Spleen (tissue), 11 donors: ENCODE measurements around the gene TAOK2. TPM values are rescaled to one million over a fixed set of nuclear protein-coding genes. Genes with fewer than 3 reads are reported as not detected.

ENCODE experiments used
- DNase-seq: peaks from one replicate; pipeline ENCODE4 v3.0.0-alpha.2; 2020
- H3K27ac ChIP-seq, 8 donors: fragments of 200-600 bp; sonication (generic) in 7 of 8; 1 replicate in 4 of 8; 2 replicates in 4 of 8; pipeline versions ENCODE4 v1.5.0 to v1.8.0; 2016 to 2021; ENCODE audit warnings: inconsistent platforms in 4 of 8, mild to moderate bottlenecking in 4 of 8, moderate library complexity in 1 of 8
- H3K27me3 ChIP-seq, 7 donors: fragments of 200-600 bp; sonication (generic) in 6 of 7; replicated peaks in 1 of 7; 1 replicate in 4 of 7; 2 replicates in 3 of 7; pipeline versions ENCODE4 v1.5.0 to v1.8.0; 2016 to 2021; ENCODE audit warnings: inconsistent platforms in 3 of 7, mild to moderate bottlenecking in 1 of 7
- H3K36me3 ChIP-seq, 6 donors: fragments of 200-600 bp; sonication (generic) in 5 of 6; 1 replicate in 4 of 6; 2 replicates in 2 of 6; pipeline versions ENCODE4 v1.5.0 to v1.8.0; 2016 to 2021; ENCODE audit warnings: inconsistent platforms in 2 of 6
- H3K4me1 ChIP-seq, 6 donors: fragments of 200-600 bp; sonication (generic) in 5 of 6; 1 replicate in 3 of 6; 2 replicates in 3 of 6; pipeline versions ENCODE4 v1.5.0 to v1.8.0; 2016 to 2021; ENCODE audit warnings: inconsistent platforms in 3 of 6
- H3K4me3 ChIP-seq, 8 donors: fragments of 200-600 bp; sonication (generic) in 7 of 8; 1 replicate in 4 of 8; 2 replicates in 4 of 8; pipeline versions ENCODE4 v1.5.0 to v1.8.0; 2016 to 2021; ENCODE audit warnings: inconsistent platforms in 4 of 8, mild to moderate bottlenecking in 4 of 8, moderate library complexity in 2 of 8
- H3K9me3 ChIP-seq, 8 donors: fragments of 200-600 bp; sonication (generic) in 7 of 8; 1 replicate in 4 of 8; 2 replicates in 4 of 8; pipeline versions ENCODE4 v1.5.0 to v1.8.0; 2016 to 2021; ENCODE audit warnings: inconsistent platforms in 4 of 8
- POLR2A ChIP-seq, 3 donors: fragments of 450-650 bp; IDR thresholded peaks; one replicate each; pipeline ENCODE4 v1.5.1; 2017; ENCODE audit warnings: antibody characterized with exemption in 3 of 3, mild to moderate bottlenecking in 1 of 3
- POLR2AphosphoS5 ChIP-seq, 3 donors: sonication (generic); formaldehyde crosslinking; IDR thresholded peaks; one replicate each; pipeline ENCODE4 v1.5.1; 2017; ENCODE audit warnings: antibody characterized with exemption in 3 of 3
- WGBS, 5 donors: extraction: QIAGEN DNeasy Blood & Tissue Kit in 3 of 5; methylation state at CpG; one replicate each; pipeline versions ENCODE4 v1.1.5 to v1.1.7; 2013 to 2018; 5-methylcytosine and 5-hydroxymethylcytosine counted together
- intact Hi-C: fragments of 100-400 bp; cut with DNase I; formaldehyde crosslinking; loops from one replicate; pipeline ENCODE4 v1.15.0; 2023; ENCODE audit warnings: low total_unique reads
- polyA plus RNA-seq, 3 donors: library from polyadenylated mRNA; stranded (reverse); fragments of 200-250 nt; gene quantifications; one replicate each; pipeline ENCODE4 v1.2.1, GENCODE V29; 2013
- total RNA-seq, 7 donors: library from RNA; depleted of rRNA in 3 of 7; stranded (reverse); fragments of >200 nt in 3 of 7; fragmentation: NEBNext Ultra II Directional in 4 of 7; extraction: Animal tissue kit (Norgen Biotek cat#: 25700) in 4 of 7; gene quantifications; one replicate each; pipeline versions ENCODE4 v1.1.0 to v1.2.1, GENCODE V29; 2016 to 2021
- TF ChIP-seq, protein P1 (sequence below), 11 experiments: fragments of 200-600 bp in 7 of 11; fragments of 450-650 bp in 4 of 11; sonication (generic) in 4 of 11; IDR thresholded peaks in 8 of 11; conservative IDR thresholded peaks in 3 of 11; 1 replicate in 7 of 11; 2 replicates in 4 of 11; pipeline versions ENCODE4 v1.4.0 to v1.8.0; 2016 to 2021; ENCODE audit warnings: antibody characterized with exemption in 11 of 11, inconsistent platforms in 4 of 11, mild to moderate bottlenecking in 1 of 11
- donor health status: healthy with polysubstance abuse.
- donor health status: DM: no; HTN: no; CAD: no; lungs with moderate emphysema.
- donor health status: DM: no; HTN: no; CAD: no.
- donor health status: Bipolar disorder and iron deficiency.
- donor health status: healthy.
- donor health status: DM: no; HTN: no; CAD: no.
- donor health status: DM: yes; HTN: yes; CAD: no.

TAOK2 gene
- total and polyA plus RNA-seq, 10 donors = 13.2 to 96.5 (median 71.6) TPM

- no peak for DNase-seq
- intact Hi-C loops = loop anchor here (5.0 kb wide), 1 partner anchor 310 kb away; no protein-coding TSS in a partner anchor
- no peak overlapping the region for H3K27ac ChIP-seq
- WGBS, 5 donors = 65 to 84% (median 78%) methylated on average over 7 to 11 of the region's 11 CpGs
- H3K9me3 ChIP-seq = no peaks in the 10 kb centered on the region
- no peak overlapping the region for H3K4me3 ChIP-seq
- H3K4me1 ChIP-seq = peaks cover 6 to 44% (median 33%) of the 10 kb centered on the region in 6 donors
- H3K36me3 ChIP-seq = peaks cover 0 to 39% (median 1%) of the 10 kb centered on the region in 6 donors
- peaks cover 0 to 44% (median 34%) of the 10 kb centered on the region in 7 donors for H3K27me3 ChIP-seq
- TF ChIP-seq, protein P1, sequence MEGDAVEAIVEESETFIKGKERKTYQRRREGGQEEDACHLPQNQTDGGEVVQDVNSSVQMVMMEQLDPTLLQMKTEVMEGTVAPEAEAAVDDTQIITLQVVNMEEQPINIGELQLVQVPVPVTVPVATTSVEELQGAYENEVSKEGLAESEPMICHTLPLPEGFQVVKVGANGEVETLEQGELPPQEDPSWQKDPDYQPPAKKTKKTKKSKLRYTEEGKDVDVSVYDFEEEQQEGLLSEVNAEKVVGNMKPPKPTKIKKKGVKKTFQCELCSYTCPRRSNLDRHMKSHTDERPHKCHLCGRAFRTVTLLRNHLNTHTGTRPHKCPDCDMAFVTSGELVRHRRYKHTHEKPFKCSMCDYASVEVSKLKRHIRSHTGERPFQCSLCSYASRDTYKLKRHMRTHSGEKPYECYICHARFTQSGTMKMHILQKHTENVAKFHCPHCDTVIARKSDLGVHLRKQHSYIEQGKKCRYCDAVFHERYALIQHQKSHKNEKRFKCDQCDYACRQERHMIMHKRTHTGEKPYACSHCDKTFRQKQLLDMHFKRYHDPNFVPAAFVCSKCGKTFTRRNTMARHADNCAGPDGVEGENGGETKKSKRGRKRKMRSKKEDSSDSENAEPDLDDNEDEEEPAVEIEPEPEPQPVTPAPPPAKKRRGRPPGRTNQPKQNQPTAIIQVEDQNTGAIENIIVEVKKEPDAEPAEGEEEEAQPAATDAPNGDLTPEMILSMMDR (IDR thresholded peaks at IDR 0.05 in 8 of 11, conservative IDR thresholded peaks at IDR 0.05 in 3 of 11) = no peak
- TF ChIP-seq POLR2A (IDR thresholded peaks at IDR 0.05) (no peak), POLR2AphosphoS5 (IDR thresholded peaks at IDR 0.05) (peak in 1 of 3 donors; percentile 24)
These were observed 33.8 kb downstream of the TAOK2 start for GRCh38 chr16:30007378-30007895.

GRCh38 chr16:30009085-30009862 lies 35.6 kb downstream of the TAOK2 start:
- Histone ChIP-seq H3K9me3 (no peaks in the 10 kb centered on the region), H3K27me3 (peaks cover 0 to 49% (median 34%) of the 10 kb centered on the region in 7 donors), H3K4me1 (peaks cover 6 to 44% (median 32%) of the 10 kb centered on the region in 6 donors), H3K36me3 (peaks cover 0 to 21% (median 0%) of the 10 kb centered on the region in 6 donors), H3K4me3 (no peak overlapping the region), H3K27ac (no peak overlapping the region)
- intact Hi-C loops = loop anchor here (5.0 kb wide), 1 partner anchor 312 kb away; no protein-coding TSS in a partner anchor
- TF ChIP-seq, protein P1 (IDR thresholded peaks at IDR 0.05 in 8 of 11, conservative IDR thresholded peaks at IDR 0.05 in 3 of 11) = no peak
- no peak for TF ChIP-seq POLR2AphosphoS5 (IDR thresholded peaks at IDR 0.05)
- TF ChIP-seq POLR2A (IDR thresholded peaks at IDR 0.05) = no peak
- 48 to 65% (median 63%) methylated on average over 20 to 26 of the region's 26 CpGs for WGBS, 5 donors
- no peak for DNase-seq

- Histone ChIP-seq H3K27ac (no peak overlapping the region), H3K9me3 (no peaks in the 10 kb centered on the region), H3K36me3 (peaks cover 0 to 13% (median 0%) of the 10 kb centered on the region in 6 donors), H3K4me3 (peak overlapping the region; percentile 28 to 70 (median 42)), H3K27me3 (peaks cover 0 to 49% (median 34%) of the 10 kb centered on the region in 7 donors), H3K4me1 (peaks cover 6 to 34% (median 27%) of the 10 kb centered on the region in 6 donors)
- 19 to 28% (median 23%) methylated on average over 22 to 34 of the region's 34 CpGs for WGBS, 5 donors
- intact Hi-C loops = loop anchor here (5.0 kb wide), 1 partner anchor 313 kb away; no protein-coding TSS in a partner anchor
- TF ChIP-seq POLR2A (IDR thresholded peaks at IDR 0.05) (no peak), POLR2AphosphoS5 (IDR thresholded peaks at IDR 0.05) (no peak)
- TF ChIP-seq, protein P1 (IDR thresholded peaks at IDR 0.05 in 8 of 11, conservative IDR thresholded peaks at IDR 0.05 in 3 of 11) = no peak
- no peak for DNase-seq
These were observed 36.5 kb downstream of the TAOK2 start for GRCh38 chr16:30009990-30010843.
